Neural progenitor cell (in vitro differentiated cells): ENCODE measurements around the gene ZP4. TPM values are rescaled to one million over a fixed set of nuclear protein-coding genes. Genes with fewer than 3 reads are reported as not detected.

ENCODE experiments used
- DNase-seq: peaks from one replicate; pipeline ENCODE4 v3.0.0-alpha.2; 2016; ENCODE audit warnings: low spot score
- H2AFZ ChIP-seq: fragments of 200-600 bp; sonication (generic); replicated peaks from 2 replicates; pipeline ENCODE4 v1.6.1; 2016; ENCODE audit warnings: antibody characterized with exemption
- H3F3A ChIP-seq: fragments of 200-600 bp; sonication (generic); 2 replicates; pipeline ENCODE4 v1.6.1; 2016; ENCODE audit warnings: antibody characterized with exemption, low read depth
- H3K27ac ChIP-seq: fragments of 200-600 bp; sonication (generic); 2 replicates; pipeline ENCODE4 v1.5.1; 2016; ENCODE audit warnings: mild to moderate bottlenecking
- H3K27me3 ChIP-seq: fragments of 200-600 bp; sonication (generic); 2 replicates; pipeline ENCODE4 v1.6.1; 2016; ENCODE audit warnings: mild to moderate bottlenecking, moderate library complexity
- H3K36me3 ChIP-seq: fragments of 200-600 bp; sonication (generic); 2 replicates; pipeline ENCODE4 v1.5.1; 2016
- H3K4me1 ChIP-seq: fragments of 200-600 bp; sonication (generic); 2 replicates; pipeline ENCODE4 v1.6.1; 2016; ENCODE audit warnings: mixed run types
- H3K4me2 ChIP-seq: fragments of 200-600 bp; sonication (generic); 2 replicates; pipeline ENCODE4 v1.6.1; 2016
- H3K4me3 ChIP-seq: fragments of 200-600 bp; sonication (generic); 2 replicates; pipeline ENCODE4 v1.5.1; 2016
- H3K79me2 ChIP-seq: fragments of 200-600 bp; sonication (generic); 2 replicates; pipeline ENCODE4 v1.6.1; 2016; ENCODE audit warnings: low read depth
- H3K9ac ChIP-seq: fragments of 200-600 bp; sonication (generic); 2 replicates; pipeline ENCODE4 v1.6.1; 2016
- H3K9me3 ChIP-seq: fragments of 200-600 bp; sonication (generic); 2 replicates; pipeline ENCODE4 v1.5.1; 2016; ENCODE audit warnings: low read depth
- H4K20me1 ChIP-seq: fragments of 200-600 bp; sonication (generic); 2 replicates; pipeline ENCODE4 v1.6.1; 2016; ENCODE audit warnings: low read depth
- H3K27ac Mint-ChIP-seq: 3 replicates; pipeline ENCODE4 v1.8.0; 2021; ENCODE audit warnings: mixed read lengths
- H3K27me3 Mint-ChIP-seq: 2 replicates; pipeline ENCODE4 v1.8.0; 2022; ENCODE audit warnings: low read depth, mild to moderate bottlenecking, inconsistent platforms, moderate library complexity, mixed read lengths; ENCODE audit not compliant: insufficient read depth
- H3K36me3 Mint-ChIP-seq: 3 replicates; pipeline ENCODE4 v1.8.0; 2021; ENCODE audit warnings: mixed read lengths
- H3K4me1 Mint-ChIP-seq: 3 replicates; pipeline ENCODE4 v1.8.0; 2021; ENCODE audit warnings: mixed read lengths
- H3K4me3 Mint-ChIP-seq: 3 replicates; pipeline ENCODE4 v1.8.0; 2021; ENCODE audit warnings: mild to moderate bottlenecking, moderate library complexity, mixed read lengths
- H3K9me3 Mint-ChIP-seq: 3 replicates; pipeline ENCODE4 v1.8.0; 2020; ENCODE audit warnings: mixed read lengths
- EZH2 ChIP-seq: fragments of 200-600 bp; sonication (generic); IDR thresholded peaks from 2 replicates; pipeline ENCODE4 v1.6.1; 2017; ENCODE audit warnings: antibody characterized with exemption, mild to moderate bottlenecking, moderate library complexity
- EZH2phosphoT487 ChIP-seq: fragments of 200-600 bp; sonication (generic); IDR thresholded peaks from 2 replicates; pipeline ENCODE4 v1.6.1; 2017; ENCODE audit warnings: antibody characterized with exemption
- total RNA-seq: library from RNA; depleted of rRNA; stranded (reverse); fragments of >200 nt; gene quantifications from 2 replicates; pipeline ENCODE4 v1.2.3, GENCODE V29; 2015; ENCODE audit warnings: low replicate concordance
- TF ChIP-seq, protein P1 (sequence below): fragments of 200-600 bp; sonication (generic); IDR thresholded peaks from 2 replicates; pipeline ENCODE4 v1.5.1; 2017; ENCODE audit warnings: antibody characterized with exemption, mild to moderate bottlenecking

Gene ZP4
- total RNA-seq, 1 donor from 2014 or later: not detected

DNA sequence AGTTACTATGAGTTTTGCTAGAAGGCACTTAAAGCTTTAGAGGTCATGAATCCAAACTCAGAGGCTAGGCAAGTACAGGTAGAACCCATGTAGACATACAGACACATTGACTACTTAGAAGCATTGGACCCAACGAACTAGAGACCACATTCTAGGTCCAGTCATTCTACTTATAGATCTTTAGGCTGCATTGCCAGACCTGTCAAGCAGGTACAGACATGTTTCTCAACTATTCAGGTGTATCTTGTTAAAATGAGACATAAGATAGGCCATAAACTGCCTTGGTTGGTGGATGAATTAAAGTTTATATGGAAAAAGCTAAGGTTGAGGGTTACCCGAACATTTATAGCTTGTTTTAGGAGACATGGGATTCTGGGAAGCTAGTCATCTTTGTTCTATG lies 6.5 kb downstream of the ZP4 start:
- Mint-ChIP-seq H3K36me3 (no peaks in the 10 kb centered on the region), H3K4me1 (no peaks in the 10 kb centered on the region), H3K27me3 (peaks cover 2% of the 10 kb centered on the region), H3K27ac (no peak overlapping the region), H3K9me3 (peaks cover 2% of the 10 kb centered on the region), H3K4me3 (no peak overlapping the region)
- Histone ChIP-seq H3K4me2 (no peak overlapping the region), H3K79me2 (no peaks in the 10 kb centered on the region), H4K20me1 (no peaks in the 10 kb centered on the region), H3K4me3 (no peak overlapping the region), H3K27ac (no peak overlapping the region), H3F3A (no peaks in the 10 kb centered on the region), H3K9ac (no peak overlapping the region), H3K9me3 (no peaks in the 10 kb centered on the region), H3K36me3 (no peaks in the 10 kb centered on the region), H3K4me1 (no peaks in the 10 kb centered on the region), H2AFZ (no peak overlapping the region), H3K27me3 (no peaks in the 10 kb centered on the region)
- no peak for DNase-seq
- no peak for TF ChIP-seq EZH2phosphoT487
- TF ChIP-seq EZH2: no peak
- TF ChIP-seq, protein P1, sequence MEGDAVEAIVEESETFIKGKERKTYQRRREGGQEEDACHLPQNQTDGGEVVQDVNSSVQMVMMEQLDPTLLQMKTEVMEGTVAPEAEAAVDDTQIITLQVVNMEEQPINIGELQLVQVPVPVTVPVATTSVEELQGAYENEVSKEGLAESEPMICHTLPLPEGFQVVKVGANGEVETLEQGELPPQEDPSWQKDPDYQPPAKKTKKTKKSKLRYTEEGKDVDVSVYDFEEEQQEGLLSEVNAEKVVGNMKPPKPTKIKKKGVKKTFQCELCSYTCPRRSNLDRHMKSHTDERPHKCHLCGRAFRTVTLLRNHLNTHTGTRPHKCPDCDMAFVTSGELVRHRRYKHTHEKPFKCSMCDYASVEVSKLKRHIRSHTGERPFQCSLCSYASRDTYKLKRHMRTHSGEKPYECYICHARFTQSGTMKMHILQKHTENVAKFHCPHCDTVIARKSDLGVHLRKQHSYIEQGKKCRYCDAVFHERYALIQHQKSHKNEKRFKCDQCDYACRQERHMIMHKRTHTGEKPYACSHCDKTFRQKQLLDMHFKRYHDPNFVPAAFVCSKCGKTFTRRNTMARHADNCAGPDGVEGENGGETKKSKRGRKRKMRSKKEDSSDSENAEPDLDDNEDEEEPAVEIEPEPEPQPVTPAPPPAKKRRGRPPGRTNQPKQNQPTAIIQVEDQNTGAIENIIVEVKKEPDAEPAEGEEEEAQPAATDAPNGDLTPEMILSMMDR: no peak

DNA sequence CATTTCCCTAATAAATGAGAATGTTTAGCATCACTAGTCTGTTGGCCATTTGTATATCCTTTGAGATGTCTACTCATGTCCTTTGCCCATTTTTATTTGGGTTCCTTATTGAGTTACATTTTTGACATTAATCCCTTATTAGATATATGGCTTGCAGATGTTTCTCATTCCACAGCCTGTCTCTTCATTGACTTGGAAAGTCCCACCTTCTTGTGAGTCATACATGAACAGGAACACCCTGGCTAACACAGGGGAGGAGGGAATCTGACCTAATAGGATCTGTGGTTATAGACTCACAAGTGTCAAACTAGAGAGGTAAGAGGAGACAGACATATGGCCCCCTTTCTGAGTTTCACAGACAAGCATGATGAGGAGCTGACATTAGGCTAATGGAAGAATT lies 11.5 kb downstream of the ZP4 start:
- TF ChIP-seq EZH2phosphoT487: no peak
- H3K36me3 ChIP-seq: no peaks in the 10 kb centered on the region
- peaks cover 12% of the 10 kb centered on the region for H3F3A ChIP-seq
- H3K9ac ChIP-seq: no peak overlapping the region
- Mint-ChIP-seq H3K4me1 (peaks cover 16% of the 10 kb centered on the region), H3K4me3 (no peak overlapping the region), H3K36me3 (no peaks in the 10 kb centered on the region), H3K9me3 (peaks cover 4% of the 10 kb centered on the region), H3K27me3 (peaks cover 4% of the 10 kb centered on the region), H3K27ac (no peak overlapping the region)
- H3K79me2 ChIP-seq: no peaks in the 10 kb centered on the region
- no peak overlapping the region for H3K4me2 ChIP-seq
- no peak overlapping the region for H3K4me3 ChIP-seq
- H2AFZ ChIP-seq: no peak overlapping the region
- no peaks in the 10 kb centered on the region for H3K9me3 ChIP-seq
- H4K20me1 ChIP-seq: no peaks in the 10 kb centered on the region
- no peak for DNase-seq
- peaks cover 11% of the 10 kb centered on the region for H3K4me1 ChIP-seq
- no peak overlapping the region for H3K27ac ChIP-seq
- H3K27me3 ChIP-seq: no peaks in the 10 kb centered on the region

DNA sequence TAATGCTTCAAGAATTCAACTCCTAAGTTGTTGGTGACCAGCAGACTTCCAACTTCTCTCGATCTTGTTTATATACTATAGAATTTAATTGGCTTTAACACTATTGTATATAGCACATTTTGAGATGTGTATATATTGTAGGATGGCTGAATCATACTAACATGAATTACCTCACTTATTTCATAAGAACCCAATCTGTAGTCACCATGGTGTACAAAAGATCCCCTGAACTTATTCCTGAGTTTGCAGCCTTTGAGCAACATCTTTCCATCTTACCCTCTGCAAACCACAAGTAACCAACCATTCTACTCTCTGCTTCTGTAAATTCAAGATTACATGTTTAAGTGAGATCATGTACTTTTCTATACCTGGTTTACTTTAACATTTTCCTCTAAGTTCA lies 12.3 kb downstream of the ZP4 start:
- Histone ChIP-seq H3K27ac (peak overlapping the region; percentile 75), H3K36me3 (no peaks in the 10 kb centered on the region), H4K20me1 (no peaks in the 10 kb centered on the region), H3F3A (peaks cover 12% of the 10 kb centered on the region), H3K4me2 (no peak overlapping the region), H3K27me3 (no peaks in the 10 kb centered on the region), H2AFZ (no peak overlapping the region), H3K9ac (no peak overlapping the region), H3K79me2 (no peaks in the 10 kb centered on the region), H3K9me3 (no peaks in the 10 kb centered on the region), H3K4me3 (no peak overlapping the region), H3K4me1 (peaks cover 11% of the 10 kb centered on the region)
- peaks cover 24% of the 10 kb centered on the region for H3K4me1 Mint-ChIP-seq
- DNase-seq: no peak
- peaks cover 4% of the 10 kb centered on the region for H3K27me3 Mint-ChIP-seq
- no peak overlapping the region for H3K4me3 Mint-ChIP-seq
- peaks cover 4% of the 10 kb centered on the region for H3K9me3 Mint-ChIP-seq
- TF ChIP-seq, protein P1: no peak
- TF ChIP-seq EZH2phosphoT487: no peak
- TF ChIP-seq EZH2: no peak
- H3K36me3 Mint-ChIP-seq: no peaks in the 10 kb centered on the region
- H3K27ac Mint-ChIP-seq: peak overlapping the region; percentile 10

DNA sequence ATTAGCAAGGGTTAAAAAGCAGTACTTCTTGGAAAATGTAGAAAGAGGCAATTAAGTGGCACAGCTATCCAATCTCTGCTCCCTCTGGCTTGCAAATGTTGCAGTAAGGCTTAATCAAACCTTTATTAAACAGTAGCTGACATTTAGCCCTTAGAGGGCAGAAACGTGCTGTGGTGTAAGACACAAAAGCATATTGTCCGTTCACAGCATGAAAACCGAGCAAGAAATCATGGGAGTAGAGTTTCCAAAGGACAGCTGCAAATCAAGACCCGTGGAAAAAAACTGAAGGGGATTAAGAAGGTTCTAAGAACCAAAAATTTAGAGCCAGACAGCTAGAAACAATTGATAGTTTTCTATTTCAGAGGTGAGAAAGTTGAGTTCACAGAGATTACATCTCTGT lies 13.1 kb downstream of the ZP4 start:
- Mint-ChIP-seq H3K36me3 (no peaks in the 10 kb centered on the region), H3K27me3 (peaks cover 4% of the 10 kb centered on the region), H3K4me3 (no peak overlapping the region), H3K27ac (peak overlapping the region; percentile 47), H3K4me1 (peaks cover 30% of the 10 kb centered on the region), H3K9me3 (peaks cover 2% of the 10 kb centered on the region)
- Histone ChIP-seq H3K27ac (peak overlapping the region; percentile 75), H3K36me3 (no peaks in the 10 kb centered on the region), H3K79me2 (no peaks in the 10 kb centered on the region), H4K20me1 (no peaks in the 10 kb centered on the region), H2AFZ (no peak overlapping the region), H3K4me1 (peaks cover 11% of the 10 kb centered on the region), H3K4me2 (peak overlapping the region; percentile 8), H3F3A (peaks cover 12% of the 10 kb centered on the region), H3K4me3 (no peak overlapping the region), H3K9me3 (no peaks in the 10 kb centered on the region), H3K9ac (no peak overlapping the region), H3K27me3 (no peaks in the 10 kb centered on the region)
- peak; percentile 69 for DNase-seq
- TF ChIP-seq EZH2phosphoT487 (no peak), EZH2 (no peak)
- TF ChIP-seq, protein P1: peak; percentile 34
